ENCODE data around the gene CDKN2D.

Gene CDKN2D

GRCh38 chr19:10519421-10519820 is 49.4 kb downstream of the CDKN2D start:
- no peak for TF ChIP-seq CTCF (IDR thresholded peaks at IDR 0.05)
- no peak overlapping the region for H3K27ac ChIP-seq
- no peak overlapping the region for H3K4me3 ChIP-seq
- DNase-seq (ENCODE audit: low spot score): no peak

- no peak for DNase-seq (ENCODE audit: low spot score)
- Histone ChIP-seq H3K27ac (no peak overlapping the region), H3K4me3 (peak overlapping the region; percentile 64)
- no peak for TF ChIP-seq CTCF (IDR thresholded peaks at IDR 0.05)
These were observed 50.1 kb downstream of the CDKN2D start for GRCh38 chr19:10518444-10519361.

- TF ChIP-seq CTCF (IDR thresholded peaks at IDR 0.05): no peak
- Histone ChIP-seq H3K4me3 (peak overlapping the region; percentile 64), H3K27ac (peak overlapping the region in 1 of 2 donors; percentile 27)
- DNase-seq (ENCODE audit: low spot score): no peak
These were observed 50.9 kb downstream of the CDKN2D start for GRCh38 chr19:10517760-10518443.

DNA sequence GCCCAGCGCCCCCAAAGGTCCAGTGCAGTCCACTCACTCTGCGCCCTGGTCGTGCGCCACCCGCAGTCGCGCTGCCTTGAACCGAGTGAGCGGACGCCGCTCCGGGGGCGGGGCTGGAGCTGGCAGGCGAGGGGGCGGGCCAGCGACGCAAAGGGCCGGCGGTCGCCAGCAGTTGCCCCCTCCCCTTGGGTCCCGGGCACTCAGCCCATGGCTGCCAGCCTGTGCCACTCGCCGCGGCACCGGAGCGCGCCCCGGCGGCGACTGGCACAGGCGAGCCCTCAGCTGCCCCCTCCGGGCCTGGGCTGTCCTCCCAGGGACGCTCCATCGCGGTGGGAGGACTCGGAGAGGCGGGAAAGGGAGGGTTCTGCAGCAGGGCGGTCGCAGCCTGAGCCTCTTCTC is 51.4 kb downstream of the CDKN2D start, which contains the start of gene S1PR5:
S1PR5 (minus strand) TSS at position 87 of the 399 bp plus-strand sequence. CDS start 2,436 bp downstream, outside the sequence.
- no peak for TF ChIP-seq CTCF (IDR thresholded peaks at IDR 0.05)
- no peak for DNase-seq (ENCODE audit: low spot score)
- H3K27ac ChIP-seq: peak within 1 kb of the TSS in 1 of 2 donors; percentile 27
- H3K4me3 ChIP-seq: peak within 1 kb of the TSS; percentile 64

GRCh38 chr19:10516671-10517286 is 52.0 kb downstream of the CDKN2D start:
- TF ChIP-seq CTCF (IDR thresholded peaks at IDR 0.05): no peak
- H3K27ac ChIP-seq: no peak overlapping the region
- H3K4me3 ChIP-seq: peak overlapping the region; percentile 64
- no peak for DNase-seq (ENCODE audit: low spot score)
